HG03095 (cell line): Measurements from ENCODE around the gene ZNF117.
"Not testable (repeated sequence)": the region's sequence is repeated elsewhere in the genome, so short reads cannot be mapped to it uniquely, and the experiment has no call there.

Experiments used
- ATAC-seq: cut with Tn5 transposase; IDR thresholded peaks from one replicate; pipeline ENCODE4 v1.9.1; 2021; ENCODE audit warnings: moderate library complexity; ENCODE audit not compliant: unreplicated experiment

ZNF117 gene

GRCh38 chr7:64997164-64997908 is 6.5 kb upstream of the ZNF117 start:
- no peak for ATAC-seq

GRCh38 chr7:64996305-64996704 is 5.5 kb upstream of the ZNF117 start:
- ATAC-seq, result no peak

- ATAC-seq, result no peak
Measured at GRCh38 chr7:64993901-64994300, 3.1 kb upstream of the ZNF117 start.

- ATAC-seq, result no peak
Measured at GRCh38 chr7:64992971-64993370, 2.1 kb upstream of the ZNF117 start.

- ATAC-seq, result no peak
Measured at GRCh38 chr7:64990216-64990615, 620 bp downstream of the ZNF117 start.

GRCh38 chr7:64978497-64979203 is 12.2 kb downstream of the ZNF117 start:
- no peak for ATAC-seq

- ATAC-seq, result no peak
Measured at GRCh38 chr7:64965594-64965993, 25.2 kb downstream of the ZNF117 start.

- no peak for ATAC-seq
Measured at GRCh38 chr7:64959072-64959747, 31.6 kb downstream of the ZNF117 start.

- ATAC-seq, result no peak
Measured at GRCh38 chr7:64951250-64951848, 39.5 kb downstream of the ZNF117 start.

GRCh38 chr7:64950673-64951072 is 40.2 kb downstream of the ZNF117 start:
- ATAC-seq, result not testable (repeated sequence)

- ATAC-seq, result not testable (repeated sequence)
Measured at GRCh38 chr7:64948774-64949173, 42.1 kb downstream of the ZNF117 start.

- ATAC-seq, result no peak
Measured at GRCh38 chr7:64947252-64948000, 43.4 kb downstream of the ZNF117 start.

GRCh38 chr7:64946772-64947171 is 44.1 kb downstream of the ZNF117 start:
- ATAC-seq, result no peak

- no peak for ATAC-seq
Measured at GRCh38 chr7:64945503-64946175, 45.2 kb downstream of the ZNF117 start.

GRCh38 chr7:64944667-64945502 is 46.0 kb downstream of the ZNF117 start:
- ATAC-seq, result not testable (repeated sequence)

- not testable (repeated sequence) for ATAC-seq
Measured at GRCh38 chr7:64940021-64940420, 50.8 kb downstream of the ZNF117 start.

- no peak for ATAC-seq
Measured at GRCh38 chr7:64938540-64938939, 52.3 kb downstream of the ZNF117 start.

GRCh38 chr7:64934478-64934877 is 56.4 kb downstream of the ZNF117 start:
- ATAC-seq, result no peak
